ENCODE data around the gene TMC3.
"Not testable (repeated sequence)": the region's sequence is repeated elsewhere in the genome, so short reads cannot be mapped to it uniquely, and the experiment has no call there.

The TMC3 gene

DNA sequence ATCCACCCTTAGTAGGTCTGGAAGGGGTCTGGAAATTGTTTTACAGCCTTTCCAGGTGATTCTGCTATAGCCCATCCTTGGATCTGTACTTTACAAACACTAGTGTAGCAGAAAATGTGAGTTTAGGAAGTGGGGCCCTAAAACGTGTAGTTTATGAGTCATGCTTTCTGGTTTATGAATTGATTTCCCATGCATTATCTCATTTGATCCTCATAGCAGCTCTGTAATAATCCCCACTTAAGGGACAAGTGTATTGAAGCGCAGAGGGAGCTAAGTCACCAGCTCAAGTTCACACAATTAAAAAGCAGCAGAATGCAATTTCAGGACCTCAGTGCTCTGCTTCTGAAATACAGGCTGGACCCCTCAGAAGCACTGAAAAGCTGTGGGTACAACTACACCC is 27.4 kb downstream of the TMC3 start:
- no peak for DNase-seq (ENCODE audit: low read depth in 2 of 2)

DNA sequence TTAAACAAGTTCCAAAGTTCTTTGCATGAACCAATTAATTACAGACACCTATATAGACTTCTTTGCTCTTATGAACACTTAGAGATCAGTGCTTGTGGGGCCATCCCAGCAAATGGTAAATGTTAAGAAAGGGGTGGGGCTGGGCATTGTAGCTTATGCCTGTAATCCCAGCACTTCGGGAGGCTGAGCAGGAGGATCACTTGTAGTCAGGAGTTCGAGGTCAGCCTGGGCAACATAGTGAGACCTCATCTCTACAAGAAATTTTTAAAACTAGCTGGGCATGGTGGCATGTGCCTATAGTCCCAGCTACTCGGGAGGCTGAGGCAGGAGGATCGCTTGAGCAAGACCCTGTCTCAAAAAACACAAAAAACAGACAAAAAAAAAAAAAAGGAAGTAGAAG is 30.6 kb downstream of the TMC3 start:
- DNase-seq (ENCODE audit: low read depth in 2 of 2) = no peak

DNA sequence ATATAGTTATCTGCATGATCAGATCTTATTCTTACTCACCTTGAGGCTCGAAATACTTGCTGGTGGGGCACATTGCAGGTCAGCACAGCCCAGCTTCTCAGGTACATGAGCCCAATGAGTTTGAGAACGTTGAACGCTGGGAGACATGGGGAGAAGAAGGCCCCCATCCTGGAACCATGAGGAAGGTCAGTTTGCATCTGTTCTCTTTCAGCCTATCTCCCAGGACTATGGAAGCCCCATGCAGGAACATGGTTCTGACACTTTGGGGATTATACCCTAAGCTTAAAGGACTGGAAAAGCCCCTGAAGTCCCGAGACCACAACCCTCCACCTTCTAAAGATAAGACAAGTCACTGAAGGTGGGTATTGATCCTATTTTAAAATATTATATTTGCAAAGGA is 32.7 kb downstream of the TMC3 start:
- no peak for DNase-seq (ENCODE audit: low read depth in 2 of 2)

DNA sequence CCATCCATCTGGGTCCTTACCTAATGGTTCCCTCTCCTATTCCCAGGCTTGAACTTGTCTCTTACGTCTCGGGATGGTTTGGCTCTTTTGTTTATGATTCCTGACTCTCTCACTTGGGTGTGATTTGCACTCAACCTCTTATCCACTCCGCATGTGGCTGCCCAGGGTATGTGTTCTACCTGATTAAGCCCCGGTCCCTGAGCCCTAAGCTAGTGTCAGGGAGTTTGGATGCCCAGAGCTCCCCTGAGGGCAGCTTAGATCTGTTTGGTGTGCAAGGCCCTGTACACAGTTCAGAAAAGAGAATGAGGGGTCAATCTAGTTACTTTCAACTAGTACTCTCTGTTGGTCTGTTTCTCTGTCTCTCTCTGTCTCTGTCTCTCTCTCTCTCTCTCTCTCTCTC is 34.2 kb downstream of the TMC3 start:
- DNase-seq (ENCODE audit: low read depth in 2 of 2) = no peak

DNA sequence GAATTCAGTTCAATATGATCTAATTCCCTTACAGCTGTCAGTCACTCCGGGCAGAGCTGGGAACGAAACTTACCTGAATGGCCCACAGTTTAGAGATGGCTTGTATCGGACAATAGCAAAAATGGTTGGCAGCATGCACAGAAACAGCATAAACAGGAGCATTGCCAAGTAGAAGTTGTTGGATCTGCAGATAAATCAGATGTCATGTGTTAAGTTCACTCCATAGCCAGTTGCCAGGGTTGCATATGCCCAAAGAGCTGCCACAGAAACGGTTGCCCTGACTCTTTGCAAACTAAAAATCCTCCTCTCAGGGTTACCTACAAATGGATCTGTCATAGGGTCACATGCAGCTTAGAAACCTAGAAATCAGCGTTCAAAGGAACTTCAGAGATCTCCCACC is 34.7 kb downstream of the TMC3 start:
- DNase-seq (ENCODE audit: low read depth in 2 of 2) = no peak

DNA sequence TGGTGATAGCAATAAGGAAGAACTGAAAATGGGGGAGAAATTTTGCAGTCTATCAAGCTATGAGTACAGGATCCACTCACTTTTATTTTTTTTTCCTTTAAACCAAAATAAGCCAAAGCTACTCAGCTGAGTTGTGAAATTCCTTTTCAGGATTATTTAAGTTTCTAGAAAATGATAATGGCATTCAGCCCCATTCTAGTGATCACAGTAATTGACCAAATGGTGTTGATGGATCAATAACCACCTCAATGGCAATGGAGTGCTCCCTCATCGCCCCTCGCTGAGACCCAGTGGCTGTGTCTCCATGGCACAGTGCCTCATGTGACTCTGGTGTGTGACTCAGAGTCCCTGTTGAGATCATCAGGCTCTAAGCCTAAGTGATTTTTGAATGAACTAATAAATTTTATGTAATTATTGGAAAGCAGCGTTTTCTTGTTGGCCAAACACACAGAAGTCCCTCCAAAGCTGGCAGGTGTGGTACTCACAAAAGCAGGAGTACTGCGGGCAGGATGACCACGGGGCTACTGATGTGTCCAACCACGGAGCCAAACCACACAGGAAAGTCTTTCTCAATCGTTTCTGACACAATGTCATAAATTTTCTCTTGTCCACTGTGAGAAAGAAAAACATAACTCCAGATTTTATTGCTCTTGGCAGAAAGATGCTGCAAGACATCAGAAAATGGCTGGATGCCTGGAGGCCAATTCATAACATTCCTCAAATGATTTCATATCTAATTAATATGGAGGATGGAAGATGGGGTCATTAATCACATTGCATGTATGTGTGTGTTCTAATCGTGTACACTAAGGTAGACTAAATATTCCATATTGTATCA is 35.6 kb downstream of the TMC3 start:
- DNase-seq (ENCODE audit: low read depth in 2 of 2) = no peak

DNA sequence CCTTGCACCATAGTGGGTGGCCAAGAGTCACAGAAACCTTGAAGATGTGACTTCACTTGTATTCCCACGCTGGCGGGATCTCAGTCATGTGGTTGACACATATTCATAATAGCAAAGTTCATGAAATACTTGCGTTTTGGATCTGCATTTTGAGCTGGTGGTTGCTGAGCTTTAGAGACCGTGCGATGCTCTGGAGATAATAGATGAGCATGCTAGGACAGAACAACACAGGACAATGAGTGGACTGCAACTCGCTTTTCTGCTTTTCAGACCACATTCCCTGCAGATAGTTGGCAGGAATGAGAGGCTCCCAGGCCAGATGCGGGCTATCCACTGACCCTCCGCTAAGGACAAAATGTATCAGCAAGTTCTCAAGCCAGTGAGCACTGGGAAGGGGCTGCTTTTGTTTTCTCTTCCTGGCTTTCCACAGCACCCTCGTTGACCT is 36.3 kb downstream of the TMC3 start:
- DNase-seq (ENCODE audit: low read depth in 2 of 2) = no peak

DNA sequence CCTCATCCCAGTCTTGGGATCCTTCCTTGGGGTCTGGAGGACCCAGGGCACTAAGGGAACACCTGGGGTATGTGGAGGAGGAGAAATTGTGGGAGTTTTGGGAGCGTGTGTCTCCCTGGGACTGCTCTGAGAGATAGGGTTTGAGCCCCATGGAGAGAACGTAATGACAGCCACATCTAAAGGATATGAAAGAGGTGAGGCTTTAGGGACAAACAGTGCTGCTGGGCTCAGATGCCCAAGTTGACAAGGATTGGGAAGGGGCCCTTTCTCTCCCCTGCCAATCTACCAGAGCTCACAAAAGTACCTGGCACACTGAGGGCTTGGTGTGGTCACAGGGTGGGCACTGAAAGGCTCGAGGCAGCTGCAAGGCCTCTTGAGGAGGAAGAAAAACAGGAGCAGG is 36.8 kb downstream of the TMC3 start:
- no peak for DNase-seq (ENCODE audit: low read depth in 2 of 2)

DNA sequence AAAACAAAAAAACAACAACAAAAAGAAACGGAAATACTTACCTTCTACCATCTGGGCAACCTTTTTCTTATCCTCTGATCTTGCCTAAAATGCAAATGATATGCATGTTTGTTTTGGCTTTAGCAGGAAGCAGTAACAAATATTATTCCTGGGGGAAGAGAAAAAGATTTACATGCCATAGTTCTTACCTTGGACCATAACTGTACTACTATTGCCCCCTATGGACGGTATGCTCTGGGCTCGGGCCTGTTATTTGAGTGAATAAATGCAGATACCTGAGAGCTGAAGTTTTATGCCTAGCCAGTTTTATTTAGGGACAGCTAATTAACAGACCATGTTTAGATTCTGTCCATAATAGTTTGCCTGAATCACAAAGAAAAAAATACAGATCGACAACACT is 37.4 kb downstream of the TMC3 start:
- no peak for DNase-seq (ENCODE audit: low read depth in 2 of 2)

DNA sequence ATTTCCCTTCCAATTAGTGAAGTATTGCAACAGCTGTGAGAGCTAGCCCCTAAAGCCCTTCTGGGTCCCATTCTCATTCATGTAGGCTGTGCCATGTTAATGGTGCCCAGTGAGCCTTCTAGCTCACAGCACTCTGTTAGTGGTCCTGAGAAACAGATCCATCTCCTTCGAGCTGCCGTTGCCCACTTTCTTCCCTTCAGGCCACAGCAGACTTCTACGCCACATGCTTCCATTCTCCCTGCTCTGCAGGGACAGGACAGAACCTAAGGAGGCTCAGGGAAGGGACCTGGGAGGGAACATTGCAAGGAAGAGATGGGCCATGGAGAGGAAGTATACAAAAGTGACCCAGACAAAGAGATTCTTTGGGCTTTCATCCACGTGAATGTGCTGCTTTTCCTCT is 38.4 kb downstream of the TMC3 start:
- DNase-seq (ENCODE audit: low read depth in 2 of 2) = no peak

DNA sequence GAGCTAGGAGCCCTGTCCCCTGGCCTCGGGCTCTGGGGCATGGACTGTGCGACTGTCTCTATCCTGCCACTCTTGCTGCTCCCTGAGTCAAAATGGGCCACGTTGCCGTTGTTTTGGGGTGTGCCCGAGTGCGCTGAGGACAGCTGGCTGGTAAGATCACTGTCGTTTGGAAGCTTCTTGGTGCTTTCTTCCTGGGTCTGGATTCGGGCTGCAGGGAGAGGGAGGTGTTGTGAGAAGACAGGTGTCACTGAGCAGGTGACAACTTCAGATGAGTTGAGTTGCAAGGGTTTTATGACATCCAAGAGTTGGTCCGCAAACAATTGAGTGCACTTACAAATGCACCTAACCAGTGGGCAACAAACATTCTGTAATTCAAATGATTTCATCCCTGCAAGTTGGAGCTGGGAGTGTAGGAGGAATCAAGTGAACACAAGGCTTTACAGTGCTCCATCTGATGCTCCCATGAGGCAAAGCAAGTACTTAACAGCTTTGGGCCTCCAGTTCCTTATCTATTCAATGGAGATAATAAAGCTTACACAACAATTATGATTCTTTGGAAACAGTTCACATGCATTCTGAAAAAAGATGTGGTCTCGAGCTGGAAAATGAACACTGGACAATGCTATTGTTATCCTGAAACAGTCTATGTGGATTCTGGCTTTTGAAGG is 39.1 kb downstream of the TMC3 start:
- DNase-seq (ENCODE audit: low read depth in 2 of 2) = no peak

DNA sequence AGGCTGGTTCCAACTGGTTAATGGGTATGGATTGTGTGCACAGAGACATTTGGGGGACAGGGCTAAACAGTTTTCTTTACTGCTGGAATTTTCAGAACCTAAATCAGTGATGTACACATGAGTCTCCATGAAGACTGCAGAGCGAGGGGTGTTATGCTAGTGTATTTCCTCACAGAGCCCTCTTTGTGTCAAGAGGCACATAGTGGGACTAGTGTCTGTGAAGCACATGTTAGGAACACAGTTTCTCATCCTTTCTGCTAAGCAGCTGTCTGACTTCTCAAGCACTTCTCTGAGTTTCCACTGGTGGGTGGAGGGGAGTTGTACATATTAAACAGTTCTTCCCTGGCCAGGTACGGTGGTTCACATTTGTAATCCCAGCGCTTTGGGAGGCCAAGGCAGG is 40.6 kb downstream of the TMC3 start:
- DNase-seq (ENCODE audit: low read depth in 2 of 2) = no peak

DNA sequence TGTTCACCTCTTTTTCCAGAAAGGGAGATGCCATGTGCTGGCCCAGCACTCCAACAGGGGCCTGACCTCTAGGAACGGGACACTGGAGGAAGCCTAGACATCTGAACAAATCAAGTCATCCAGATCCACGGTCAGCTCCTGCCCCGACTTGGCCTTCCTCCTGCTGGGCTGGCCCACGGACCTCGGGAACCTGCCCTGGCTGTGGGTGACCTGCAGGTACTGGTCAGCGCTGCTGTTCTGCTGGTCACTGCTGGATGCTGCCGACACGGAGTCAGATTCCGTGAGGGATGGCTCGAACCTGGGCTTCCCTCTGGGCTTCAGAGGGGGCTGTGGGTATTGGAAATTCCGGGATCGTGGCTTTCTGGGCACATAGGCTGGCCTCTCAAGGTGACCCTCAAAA is 41.7 kb downstream of the TMC3 start:
- no peak for DNase-seq (ENCODE audit: low read depth in 2 of 2)

DNA sequence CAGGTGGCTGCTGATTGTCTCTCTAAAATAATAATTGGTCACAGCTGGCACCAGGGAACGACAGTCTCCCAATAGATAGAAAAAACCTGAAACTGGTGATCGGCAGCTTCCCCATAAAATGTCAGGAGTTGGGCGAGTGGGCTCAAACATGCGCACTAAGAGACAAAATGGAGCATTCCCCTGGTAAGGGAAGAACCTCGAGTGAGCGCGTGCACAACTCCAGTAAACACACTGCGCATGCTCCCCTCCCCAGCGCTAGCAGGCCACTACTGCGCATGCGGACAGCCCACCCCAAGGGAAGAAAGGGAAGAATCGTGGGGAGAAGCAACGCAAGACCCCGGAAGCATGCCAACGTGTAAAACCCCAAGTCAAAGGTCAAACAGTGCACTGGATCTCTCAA is 42.4 kb downstream of the TMC3 start:
- DNase-seq (ENCODE audit: low read depth in 2 of 2) = no peak

DNA sequence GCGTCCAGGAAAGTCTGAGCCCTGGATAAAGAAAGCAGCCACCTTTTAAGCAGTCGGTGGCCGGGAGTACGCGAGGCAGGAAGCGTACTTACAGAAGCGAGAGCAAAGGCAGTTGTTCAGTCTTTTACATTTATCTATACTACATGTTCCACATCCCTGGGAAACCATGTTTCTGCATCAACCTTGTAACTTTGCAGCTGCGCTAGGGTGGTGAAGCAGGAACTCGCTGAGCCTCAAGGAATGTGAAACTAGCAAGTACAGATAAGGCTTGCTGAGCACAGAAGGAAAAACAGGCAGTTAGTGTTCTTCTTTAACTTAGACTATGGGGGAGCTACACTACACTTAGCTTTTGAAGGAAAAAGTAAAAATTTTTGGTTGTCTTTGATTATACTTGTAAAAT is 42.9 kb downstream of the TMC3 start:
- not testable (repeated sequence) for DNase-seq (ENCODE audit: low read depth in 2 of 2)

DNA sequence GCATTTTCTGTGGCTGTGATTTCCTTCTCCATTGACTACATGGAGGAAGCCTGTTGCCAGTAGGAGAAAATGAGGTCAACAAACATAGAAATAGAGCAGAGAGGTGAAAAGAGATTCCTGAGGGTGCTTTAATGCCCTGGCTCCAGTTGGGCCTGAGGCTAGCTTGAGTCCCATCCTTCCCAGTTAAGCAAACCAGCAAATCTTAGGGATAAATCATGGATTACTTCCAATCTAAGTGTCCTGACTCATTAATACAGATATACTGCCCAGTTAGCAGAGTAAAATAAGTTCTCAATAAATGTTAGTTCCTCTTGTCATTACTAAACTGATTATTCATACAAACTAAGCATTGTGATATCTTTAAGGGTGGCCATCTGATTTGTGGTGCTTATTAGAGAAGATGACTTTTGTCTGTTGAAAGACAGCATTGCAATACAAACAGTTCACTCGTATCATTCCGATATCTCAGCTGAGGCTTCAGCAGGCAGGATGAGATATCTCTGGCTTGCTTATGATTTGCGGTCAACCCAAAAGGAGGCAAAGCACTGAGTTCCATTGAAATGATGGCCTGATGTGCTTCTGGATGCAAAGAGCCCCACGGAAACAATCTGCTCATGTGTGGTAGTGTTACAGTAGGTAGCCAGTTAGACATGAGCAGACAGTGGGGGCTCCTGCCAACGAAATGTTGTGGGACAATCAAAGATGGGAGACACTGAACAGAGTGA is 43.5 kb downstream of the TMC3 start:
- DNase-seq (ENCODE audit: low read depth in 2 of 2) = no peak

DNA sequence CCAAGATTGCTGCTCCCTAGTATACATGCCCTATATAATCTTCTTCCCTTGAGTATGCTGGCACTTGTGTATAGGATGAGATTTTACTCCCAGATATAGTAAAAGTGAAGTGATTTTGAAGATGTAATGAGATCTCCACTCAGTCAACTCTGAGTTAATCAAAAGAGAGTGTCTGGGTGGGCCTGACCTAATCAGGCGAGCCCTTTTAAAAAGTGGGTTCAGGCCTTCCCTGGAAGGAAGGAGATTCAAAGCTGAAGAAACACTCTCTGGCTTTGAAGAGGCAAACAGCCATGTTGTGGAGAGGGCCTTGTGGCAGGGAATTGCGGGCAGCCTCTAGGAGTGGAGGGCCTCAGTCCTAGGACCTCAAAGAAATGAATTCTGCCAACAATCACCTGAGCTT is 44.6 kb downstream of the TMC3 start:
- DNase-seq (ENCODE audit: low read depth in 2 of 2) = no peak

DNA sequence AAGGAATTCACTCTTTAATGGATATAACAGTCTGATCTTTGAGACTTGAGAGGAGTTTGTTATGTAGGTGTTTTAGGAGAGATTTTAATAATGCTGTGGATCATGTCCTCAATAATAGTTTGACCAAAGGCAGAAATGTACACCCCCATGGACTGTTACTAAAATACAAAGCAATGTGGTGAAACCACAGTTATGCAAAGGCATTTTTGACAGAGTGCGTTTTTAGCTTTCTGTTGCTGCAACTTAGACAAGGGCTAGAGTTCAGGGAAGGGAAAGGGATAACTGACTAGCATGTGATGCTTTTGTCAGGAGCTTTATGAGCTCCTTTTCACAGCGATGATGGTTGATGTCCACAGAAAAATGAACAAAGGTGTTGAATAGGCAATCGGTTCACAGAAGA is 46.5 kb downstream of the TMC3 start:
- DNase-seq (ENCODE audit: low read depth in 2 of 2) = no peak

DNA sequence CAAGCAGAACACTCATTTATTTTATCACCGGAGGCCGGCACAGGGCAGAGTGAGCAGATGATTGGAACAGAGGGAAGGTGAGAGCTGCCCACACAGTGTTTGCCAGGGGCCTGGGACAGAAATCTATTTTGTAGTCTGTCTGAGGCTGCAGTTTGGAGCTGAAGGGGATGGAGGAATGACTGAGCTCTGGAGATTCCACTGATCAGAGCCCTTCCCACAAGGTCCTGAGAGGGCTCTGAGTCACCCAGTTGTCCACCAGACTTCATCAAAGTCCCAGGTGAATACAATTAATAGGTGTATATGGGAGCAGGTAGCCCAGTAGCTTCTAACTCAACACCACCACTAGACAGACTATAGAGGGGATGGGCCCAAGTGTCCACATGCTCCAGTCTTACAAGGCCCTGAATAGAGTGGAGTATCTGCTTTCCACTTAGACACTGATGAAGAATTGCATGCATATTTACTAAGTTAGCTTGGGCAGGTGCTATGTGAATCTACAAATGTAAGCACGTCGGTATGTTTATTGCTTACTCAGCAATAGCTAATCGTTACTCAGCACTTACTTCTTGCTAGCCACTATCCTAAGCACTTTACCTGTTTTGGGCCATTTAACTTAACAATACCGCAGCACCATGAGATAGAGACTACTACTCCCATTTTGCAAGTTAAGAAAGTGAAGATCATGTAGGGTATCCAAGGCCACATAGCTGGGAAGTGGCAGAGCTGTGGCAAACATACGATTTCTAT is 47.4 kb downstream of the TMC3 start:
- DNase-seq (ENCODE audit: low read depth in 2 of 2) = no peak

DNA sequence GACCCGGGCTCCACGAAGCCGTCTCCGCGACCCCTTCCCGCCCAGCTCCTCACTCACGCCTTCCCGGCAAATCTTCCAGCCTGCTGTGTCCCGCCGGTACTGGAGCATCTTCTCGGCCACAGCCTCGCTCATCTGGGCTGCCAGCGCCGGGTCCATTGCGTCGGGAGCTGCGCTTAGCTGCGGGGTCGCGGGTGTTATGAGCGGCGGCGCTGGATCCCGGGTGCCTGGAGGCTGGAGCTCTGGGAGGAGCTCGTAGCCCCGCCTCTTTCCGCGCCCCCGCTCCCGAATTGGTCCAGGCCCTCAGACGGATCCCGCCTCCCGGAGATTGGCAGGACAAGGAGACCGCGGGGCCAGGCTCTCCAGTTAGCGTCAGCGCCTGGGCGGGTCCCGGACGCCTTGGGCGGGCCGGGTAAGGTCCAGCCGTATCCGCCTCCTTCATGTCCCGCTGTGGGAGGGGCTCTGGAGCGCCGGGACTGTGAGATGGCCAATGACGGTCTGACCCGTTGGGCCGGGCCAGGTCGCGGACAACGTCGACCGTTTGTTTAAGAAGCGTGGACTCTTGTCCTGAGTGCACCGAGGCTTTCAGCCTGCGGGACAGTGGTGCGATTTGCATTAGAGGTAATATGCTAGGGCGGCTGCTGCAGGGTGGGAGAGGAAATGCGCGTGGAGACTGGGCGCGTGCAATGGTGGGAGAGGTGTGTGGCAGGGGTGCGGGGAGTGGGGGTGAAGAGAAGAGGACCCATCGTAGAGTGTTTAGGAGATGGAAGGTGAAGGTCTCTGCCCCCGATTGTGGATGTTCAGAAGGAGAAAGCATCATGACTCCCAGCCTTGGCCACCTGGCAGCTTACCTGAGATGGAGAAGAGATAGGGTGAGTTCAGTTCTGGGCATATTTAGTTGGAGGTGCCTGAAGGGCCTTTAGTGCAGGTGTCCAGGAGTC is 49.8 kb downstream of the TMC3 start, which contains the start of gene STARD5:
STARD5 (minus strand) TSS at position 198 of the 938 bp plus-strand sequence; CDS start at position 156, 42 bp downstream.
- DNase-seq (ENCODE audit: low read depth in 2 of 2) = peak; percentile 94 to 98

DNA sequence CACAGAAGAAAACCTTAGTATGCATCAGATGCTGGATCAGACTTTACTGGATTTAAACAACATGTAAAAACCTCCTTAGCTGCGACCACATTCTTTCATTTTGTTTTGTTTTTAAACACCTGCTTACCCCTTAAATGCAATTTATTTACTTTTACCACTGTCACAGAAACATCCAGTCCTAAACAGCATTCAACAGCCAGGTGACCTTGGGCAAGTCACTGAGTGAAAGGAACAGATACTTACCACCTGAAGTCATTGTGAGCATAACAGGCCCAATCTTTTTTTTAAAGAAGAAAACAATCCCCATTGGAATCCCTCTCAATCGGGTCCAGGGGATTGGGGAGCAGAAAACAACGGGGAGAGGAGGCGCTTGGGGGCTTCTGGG is 50.5 kb downstream of the TMC3 start:
- DNase-seq (ENCODE audit: low read depth in 2 of 2) = no peak

All from stimulated activated CD4-positive, alpha-beta T cell treated with anti-CD3 and anti-CD28 coated beads, Interleukin-15, amount 100 ng/mL, for 48 hours (primary cell).